Retinal pigment epithelial cell (primary cell): Measurements from ENCODE around the gene PID1.

Experiments
- DNase-seq: peaks from one replicate; pipeline ENCODE4 v3.0.0-alpha.2; 2010; ENCODE audit warnings: low read depth
- H3K4me3 ChIP-seq: 2 replicates; pipeline ENCODE4 v1.5.1; 2011; ENCODE audit warnings: mild to moderate bottlenecking, low read length, control low read depth, moderate library complexity
- TF ChIP-seq, protein P1 (sequence below): conservative IDR thresholded peaks from 2 replicates; pipeline ENCODE4 v1.5.1; 2011; ENCODE audit warnings: low read depth, low read length, control low read depth, inconsistent platforms

Gene PID1

DNA sequence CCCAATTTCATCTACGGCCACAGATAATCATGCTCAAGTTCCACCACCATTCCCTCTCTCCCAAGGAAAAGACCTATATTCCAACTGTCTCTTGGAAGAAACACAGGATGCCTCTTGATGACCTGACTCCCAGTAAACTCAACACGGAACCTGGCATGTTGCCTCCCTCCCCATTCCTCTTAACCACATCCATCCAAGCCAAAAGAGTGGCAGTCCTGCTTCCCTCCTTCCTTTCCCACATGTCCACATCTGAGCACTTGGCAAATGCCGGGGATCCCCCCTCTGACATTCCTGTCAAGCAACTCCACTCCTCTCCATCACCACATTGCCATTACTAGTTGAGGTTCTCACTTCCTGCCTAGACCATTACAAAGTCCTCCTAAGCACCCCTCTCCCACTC, 49.4 kb downstream of the PID1 start:
- DNase-seq: no peak
- no peak overlapping the region for H3K4me3 ChIP-seq
- TF ChIP-seq, protein P1, sequence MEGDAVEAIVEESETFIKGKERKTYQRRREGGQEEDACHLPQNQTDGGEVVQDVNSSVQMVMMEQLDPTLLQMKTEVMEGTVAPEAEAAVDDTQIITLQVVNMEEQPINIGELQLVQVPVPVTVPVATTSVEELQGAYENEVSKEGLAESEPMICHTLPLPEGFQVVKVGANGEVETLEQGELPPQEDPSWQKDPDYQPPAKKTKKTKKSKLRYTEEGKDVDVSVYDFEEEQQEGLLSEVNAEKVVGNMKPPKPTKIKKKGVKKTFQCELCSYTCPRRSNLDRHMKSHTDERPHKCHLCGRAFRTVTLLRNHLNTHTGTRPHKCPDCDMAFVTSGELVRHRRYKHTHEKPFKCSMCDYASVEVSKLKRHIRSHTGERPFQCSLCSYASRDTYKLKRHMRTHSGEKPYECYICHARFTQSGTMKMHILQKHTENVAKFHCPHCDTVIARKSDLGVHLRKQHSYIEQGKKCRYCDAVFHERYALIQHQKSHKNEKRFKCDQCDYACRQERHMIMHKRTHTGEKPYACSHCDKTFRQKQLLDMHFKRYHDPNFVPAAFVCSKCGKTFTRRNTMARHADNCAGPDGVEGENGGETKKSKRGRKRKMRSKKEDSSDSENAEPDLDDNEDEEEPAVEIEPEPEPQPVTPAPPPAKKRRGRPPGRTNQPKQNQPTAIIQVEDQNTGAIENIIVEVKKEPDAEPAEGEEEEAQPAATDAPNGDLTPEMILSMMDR: no peak

GRCh38 chr2:229220254-229220653, 50.8 kb downstream of the PID1 start:
- H3K4me3 ChIP-seq: no peak overlapping the region
- TF ChIP-seq, protein P1: no peak
- no peak for DNase-seq

DNA sequence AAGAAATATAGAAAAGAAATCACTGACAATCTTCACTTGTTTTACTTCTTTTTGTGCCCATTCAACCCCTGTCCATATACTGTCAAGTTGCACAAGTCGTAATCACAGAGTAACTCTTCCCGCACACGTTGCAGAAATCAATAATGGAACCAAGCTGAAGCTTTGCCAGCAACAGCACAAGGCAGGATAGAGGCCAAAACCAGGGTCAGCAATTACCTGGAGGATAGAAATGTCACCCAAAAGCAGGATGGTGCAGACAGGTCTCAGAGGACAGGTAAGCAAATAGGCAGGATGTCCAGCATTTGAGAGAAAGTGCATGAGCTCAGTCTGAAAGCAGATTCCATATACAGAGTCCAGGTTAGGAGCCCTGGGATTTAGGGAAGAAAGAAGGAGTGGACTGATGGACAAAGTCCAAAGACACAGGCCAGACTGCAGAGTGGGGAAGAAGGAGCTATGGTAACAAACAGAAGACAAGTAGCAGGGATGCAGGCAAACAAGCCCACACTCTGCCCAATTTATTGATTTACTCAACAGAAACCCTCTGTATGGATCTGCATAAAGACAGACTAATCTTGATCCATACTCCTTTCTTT, 52.7 kb downstream of the PID1 start:
- H3K4me3 ChIP-seq: no peak overlapping the region
- TF ChIP-seq, protein P1: no peak
- DNase-seq: no peak

- no peak overlapping the region for H3K4me3 ChIP-seq
- no peak for DNase-seq
- TF ChIP-seq, protein P1: no peak
These were observed 58.8 kb downstream of the PID1 start for GRCh38 chr2:229212241-229212640.

GRCh38 chr2:229210641-229211040, 60.4 kb downstream of the PID1 start:
- no peak for DNase-seq
- no peak overlapping the region for H3K4me3 ChIP-seq
- TF ChIP-seq, protein P1: no peak

DNA sequence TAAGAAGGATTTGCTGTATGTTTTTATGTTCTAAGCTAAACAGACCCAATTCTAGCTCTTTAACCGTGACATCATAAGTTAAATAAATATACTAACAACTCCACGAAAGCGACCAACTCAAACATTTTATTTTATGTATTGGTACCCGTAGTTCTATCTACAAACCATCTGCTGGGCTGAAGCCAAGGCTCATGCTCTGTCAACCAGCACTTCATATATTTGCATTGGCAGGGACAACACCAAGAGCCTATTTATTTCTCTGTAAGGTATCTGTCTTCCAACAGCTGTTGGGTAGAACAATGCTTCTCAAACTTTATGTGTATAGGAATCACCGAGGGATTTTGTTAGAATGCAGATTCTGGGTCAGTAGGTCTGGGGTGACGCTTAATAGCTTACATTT, 64.5 kb downstream of the PID1 start:
- no peak for DNase-seq
- TF ChIP-seq, protein P1: no peak
- no peak overlapping the region for H3K4me3 ChIP-seq

GRCh38 chr2:229205704-229206103, 65.4 kb downstream of the PID1 start:
- no peak overlapping the region for H3K4me3 ChIP-seq
- peak; percentile 75 for DNase-seq
- TF ChIP-seq, protein P1: no peak
